OCI-LY3 (cell line): ENCODE measurements around the gene RBM19.

ENCODE experiments used
- H2AFZ ChIP-seq: fragments of 200-600, 300-600 bp; shearing (Covaris generic); 2 replicates; pipeline ENCODE4 v1.6.0; 2014; ENCODE audit warnings: antibody characterized with exemption, low read depth, low read length
- H3K27ac ChIP-seq: fragments of 200-600, 300-600 bp; sonication (generic); 2 replicates; pipeline ENCODE4 v1.5.1; 2014; ENCODE audit warnings: mild to moderate bottlenecking, low read length, moderate library complexity, mixed read lengths
- H3K27me3 ChIP-seq: fragments of 200-600, 300-600 bp; sonication (generic); 2 replicates; pipeline ENCODE4 v1.6.1; 2014; ENCODE audit warnings: low read depth, low read length, mixed read lengths
- H3K36me3 ChIP-seq: fragments of 200-600, 300-600 bp; sonication (generic); replicated peaks from 2 replicates; pipeline ENCODE3; 2014; ENCODE audit warnings: low read depth, low read length, mixed read lengths
- H3K4me1 ChIP-seq: fragments of 300-600, 200-600 bp; sonication (generic); 2 replicates; pipeline ENCODE4 v1.6.1; 2014; ENCODE audit warnings: low read length, mixed read lengths
- H3K4me2 ChIP-seq: fragments of 200-600, 300-600 bp; sonication (generic); 2 replicates; pipeline ENCODE4 v1.6.1; 2014; ENCODE audit warnings: low read length, mixed read lengths
- H3K4me3 ChIP-seq: fragments of 300-600, 200-600 bp; sonication (generic); 2 replicates; pipeline ENCODE4 v1.5.1; 2014; ENCODE audit warnings: antibody characterized with exemption, mild to moderate bottlenecking, low read length, moderate library complexity
- H3K79me2 ChIP-seq: fragments of 300-600, 200-600 bp; shearing (Covaris generic); 2 replicates; pipeline ENCODE4 v1.6.1; 2014; ENCODE audit warnings: mild to moderate bottlenecking, low read length, mixed read lengths
- H3K9ac ChIP-seq: fragments of 300-600, 200-600 bp; shearing (Covaris generic); 2 replicates; pipeline ENCODE4 v1.6.0; 2014; ENCODE audit warnings: mild to moderate bottlenecking, low read length, moderate library complexity
- H3K9me3 ChIP-seq: fragments of 200-600, 300-600 bp; shearing (Covaris generic); 2 replicates; pipeline ENCODE4 v1.6.1; 2014; ENCODE audit warnings: low read length, mixed read lengths; ENCODE audit not compliant: insufficient read depth
- H4K20me1 ChIP-seq: fragments of 200-600, 300-600 bp; sonication (generic); 2 replicates; pipeline ENCODE4 v1.6.1; 2016; ENCODE audit warnings: low read length, mixed read lengths; ENCODE audit not compliant: insufficient read depth
- CTCF ChIP-seq: fragments of 200-600, 300-600 bp; sonication (generic); IDR thresholded peaks from 2 replicates; pipeline ENCODE4 v1.5.1; 2014; ENCODE audit warnings: antibody characterized with exemption, low read length, low read depth
- EZH2phosphoT487 ChIP-seq: fragments of 200-600 bp; shearing (Covaris generic); IDR thresholded peaks from 2 replicates; pipeline ENCODE4 v1.6.1; 2018; ENCODE audit warnings: antibody characterized with exemption, mixed run types, low read depth

Gene RBM19

DNA sequence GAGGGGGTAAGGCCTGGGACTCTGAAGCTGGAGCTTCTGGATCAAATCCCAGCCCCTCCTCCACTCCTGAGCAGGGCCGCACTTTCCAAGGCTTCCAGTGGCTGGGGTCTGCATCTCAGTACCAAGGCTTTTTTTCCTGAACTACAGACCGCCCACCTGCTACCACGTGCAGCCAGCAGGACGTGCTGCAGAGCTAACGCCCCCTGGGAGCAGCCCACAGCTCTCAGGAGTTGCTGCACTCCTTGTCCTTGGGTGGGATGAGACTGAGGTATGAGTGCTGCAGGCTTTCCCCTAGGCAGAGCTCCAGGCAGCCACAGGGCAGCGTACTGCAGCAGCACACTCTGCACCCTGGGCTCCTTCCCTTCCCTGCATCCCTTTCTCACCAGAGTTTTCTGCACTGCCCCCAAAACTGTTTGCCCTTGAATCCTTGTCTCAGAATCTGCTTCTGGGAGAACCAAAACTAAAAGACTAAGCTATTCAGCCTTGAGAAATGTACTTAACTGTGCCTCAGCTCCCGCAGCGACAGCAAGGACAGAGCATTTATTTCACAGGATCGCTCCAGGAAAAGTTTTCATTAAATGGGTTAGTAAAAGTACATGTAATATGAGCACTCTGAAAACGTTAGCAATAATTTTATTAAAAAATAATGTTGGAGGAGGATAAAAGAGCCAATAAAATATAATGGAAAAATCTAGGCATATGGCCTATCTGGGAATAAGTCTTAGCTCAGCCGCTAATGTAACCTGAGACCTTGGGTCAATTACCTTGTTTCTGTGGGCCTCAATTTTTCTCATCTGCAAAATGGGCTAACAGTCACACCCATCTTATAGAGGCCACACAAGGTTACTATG lies 25.5 kb downstream of the RBM19 start:
- no peak overlapping the region for H3K9ac ChIP-seq
- no peaks in the 10 kb centered on the region for H4K20me1 ChIP-seq
- no peaks in the 10 kb centered on the region for H3K27me3 ChIP-seq
- peaks cover 26% of the 10 kb centered on the region for H3K36me3 ChIP-seq
- no peaks in the 10 kb centered on the region for H3K4me1 ChIP-seq
- no peak overlapping the region for H3K4me2 ChIP-seq
- H3K27ac ChIP-seq: no peak overlapping the region
- no peak for TF ChIP-seq CTCF
- TF ChIP-seq EZH2phosphoT487: no peak
- H3K4me3 ChIP-seq: no peak overlapping the region
- H2AFZ ChIP-seq: no peak overlapping the region
- no peaks in the 10 kb centered on the region for H3K9me3 ChIP-seq
- H3K79me2 ChIP-seq: no peaks in the 10 kb centered on the region

- Histone ChIP-seq H3K4me1 (no peaks in the 10 kb centered on the region), H3K27ac (no peak overlapping the region), H3K4me2 (no peak overlapping the region), H3K79me2 (no peaks in the 10 kb centered on the region), H3K9ac (no peak overlapping the region), H4K20me1 (no peaks in the 10 kb centered on the region), H3K4me3 (no peak overlapping the region), H2AFZ (no peak overlapping the region), H3K27me3 (no peaks in the 10 kb centered on the region), H3K9me3 (no peaks in the 10 kb centered on the region), H3K36me3 (peaks cover 26% of the 10 kb centered on the region)
- TF ChIP-seq EZH2phosphoT487: no peak
- no peak for TF ChIP-seq CTCF
These were observed 26.3 kb downstream of the RBM19 start for GRCh38 chr12:113939867-113940266.

DNA sequence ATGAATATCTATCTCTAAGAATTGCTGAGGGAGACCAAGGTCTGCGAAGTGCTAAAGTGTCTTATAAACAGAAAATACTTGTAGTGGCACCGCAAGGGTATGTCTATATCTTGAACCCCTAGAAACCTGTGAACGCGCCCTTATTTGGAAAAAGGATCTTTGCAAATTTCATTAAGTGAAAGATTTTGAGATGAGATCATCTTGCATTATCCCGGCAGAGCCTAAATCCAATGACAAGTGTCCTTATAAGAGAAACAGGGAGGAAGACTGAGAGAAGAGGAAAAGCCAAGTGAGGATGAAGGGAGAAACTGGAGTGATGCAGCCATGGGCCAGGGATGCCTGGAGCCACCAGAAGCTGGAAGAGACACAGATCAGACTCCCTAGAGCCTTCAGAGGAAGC lies 27.7 kb downstream of the RBM19 start:
- no peak overlapping the region for H3K4me2 ChIP-seq
- H3K9ac ChIP-seq: no peak overlapping the region
- H3K9me3 ChIP-seq: no peaks in the 10 kb centered on the region
- H4K20me1 ChIP-seq: no peaks in the 10 kb centered on the region
- no peaks in the 10 kb centered on the region for H3K79me2 ChIP-seq
- peaks cover 29% of the 10 kb centered on the region for H3K36me3 ChIP-seq
- TF ChIP-seq CTCF (no peak), EZH2phosphoT487 (no peak)
- no peaks in the 10 kb centered on the region for H3K27me3 ChIP-seq
- H3K4me1 ChIP-seq: no peaks in the 10 kb centered on the region
- H3K4me3 ChIP-seq: no peak overlapping the region
- no peak overlapping the region for H3K27ac ChIP-seq
- H2AFZ ChIP-seq: no peak overlapping the region

GRCh38 chr12:113936460-113936859 lies 29.7 kb downstream of the RBM19 start:
- no peak overlapping the region for H3K27ac ChIP-seq
- TF ChIP-seq CTCF: no peak
- H3K27me3 ChIP-seq: no peaks in the 10 kb centered on the region
- no peak overlapping the region for H3K4me2 ChIP-seq
- no peak overlapping the region for H3K9ac ChIP-seq
- H3K79me2 ChIP-seq: no peaks in the 10 kb centered on the region
- H3K36me3 ChIP-seq: peaks cover 21% of the 10 kb centered on the region
- H4K20me1 ChIP-seq: no peaks in the 10 kb centered on the region
- H2AFZ ChIP-seq: no peak overlapping the region
- no peaks in the 10 kb centered on the region for H3K9me3 ChIP-seq
- no peaks in the 10 kb centered on the region for H3K4me1 ChIP-seq
- no peak overlapping the region for H3K4me3 ChIP-seq
